Naive B cell (primary cell): ENCODE measurements around the gene CDCP2. TPM values are rescaled to one million over a fixed set of nuclear protein-coding genes. Genes with fewer than 3 reads are reported as not detected.

ENCODE experiments used
- ATAC-seq, 2 donors: fragments of 150-1000 bp; cut with Tn5 transposase; 2 replicates each; pipeline ENCODE4 v1.10.0; 2021; ENCODE audit warnings: low read depth in 2 of 2, mild to moderate bottlenecking in 2 of 2, moderate library complexity in 2 of 2
- DNase-seq: peaks from one replicate; pipeline ENCODE4 v3.0.0; 2022
- H3K27ac Mint-ChIP-seq, 6 donors: one replicate each; pipeline ENCODE4 v1.8.0; 2020 to 2022; ENCODE audit warnings: mild to moderate bottlenecking in 6 of 6, mixed read lengths in 6 of 6, moderate library complexity in 5 of 6, inconsistent platforms in 2 of 6
- H3K27me3 Mint-ChIP-seq, 3 donors: one replicate each; pipeline ENCODE4 v1.8.0; 2021 to 2022; ENCODE audit warnings: mixed read lengths in 3 of 3, mild to moderate bottlenecking in 1 of 3
- H3K36me3 Mint-ChIP-seq, 2 donors: one replicate each; pipeline ENCODE4 v1.8.0; 2020 to 2022; ENCODE audit warnings: mixed read lengths in 2 of 2, inconsistent platforms in 1 of 2, mild to moderate bottlenecking in 1 of 2
- H3K4me1 Mint-ChIP-seq, 3 donors: one replicate each; pipeline ENCODE4 v1.8.0; 2020 to 2022; ENCODE audit warnings: mixed read lengths in 3 of 3, inconsistent platforms in 1 of 3, mild to moderate bottlenecking in 1 of 3, moderate library complexity in 1 of 3
- H3K4me3 Mint-ChIP-seq, 8 donors: one replicate each; pipeline ENCODE4 v1.8.0; 2020 to 2022; ENCODE audit warnings: mild to moderate bottlenecking in 8 of 8, mixed read lengths in 8 of 8, moderate library complexity in 8 of 8, inconsistent platforms in 2 of 8
- H3K9me3 Mint-ChIP-seq, 7 donors: one replicate each; pipeline ENCODE4 v1.8.0; 2020 to 2022; ENCODE audit warnings: mixed read lengths in 7 of 7, mild to moderate bottlenecking in 5 of 7, inconsistent platforms in 2 of 7, moderate library complexity in 1 of 7
- polyA plus RNA-seq, 6 donors: library from polyadenylated mRNA; unstranded; fragments of 300-500 nt; fragmentation: Illumina TruSeq; gene quantifications; one replicate each; pipeline ENCODE4 v1.2.3, GENCODE V29; 2021; ENCODE audit warnings: low read depth in 6 of 6

Gene CDCP2
- not detected for polyA plus RNA-seq

- H3K4me3 Mint-ChIP-seq = no peak within 1 kb of the TSS
- no peak for DNase-seq
- H3K27me3 Mint-ChIP-seq = no peaks in the 10 kb centered on the region
- H3K9me3 Mint-ChIP-seq = no peaks in the 10 kb centered on the region
- no peak for ATAC-seq
- no peaks in the 10 kb centered on the region for H3K36me3 Mint-ChIP-seq
- no peaks in the 10 kb centered on the region for H3K4me1 Mint-ChIP-seq
- peak within 1 kb of the TSS in 2 of 6 donors; percentile 37 to 61 for H3K27ac Mint-ChIP-seq
Measured at GRCh38 chr1:54152696-54153095, at the start of gene CDCP2. TSS of gene CDCP2 (minus strand) at chr1:54153000. CDS start at chr1:54152922, 78 bp downstream.

GRCh38 chr1:54200519-54200997 is 47.8 kb upstream of the CDCP2 start:
- no peaks in the 10 kb centered on the region for H3K9me3 Mint-ChIP-seq
- H3K27ac Mint-ChIP-seq = peak overlapping the region in 5 of 6 donors; percentile 85 to 96 (median 93)
- ATAC-seq (peak in 1 of 2 donors; percentile 2), DNase-seq (no peak)
- peaks cover 6 to 9% of the 10 kb centered on the region in 2 donors for H3K36me3 Mint-ChIP-seq
- H3K4me1 Mint-ChIP-seq = peaks cover 30 to 37% (median 35%) of the 10 kb centered on the region in 3 donors
- no peaks in the 10 kb centered on the region for H3K27me3 Mint-ChIP-seq
- peak overlapping the region; percentile 90 to 98 (median 96) for H3K4me3 Mint-ChIP-seq

- H3K27me3 Mint-ChIP-seq = no peaks in the 10 kb centered on the region
- DNase-seq = peak; percentile 90
- peaks cover 0 to 4% of the 10 kb centered on the region in 2 donors for H3K36me3 Mint-ChIP-seq
- ATAC-seq = peak; percentile 97 to 98
- H3K27ac Mint-ChIP-seq = peak within 1 kb of the TSS; percentile 84 to 96 (median 90)
- H3K9me3 Mint-ChIP-seq = no peaks in the 10 kb centered on the region
- H3K4me1 Mint-ChIP-seq = peaks cover 30 to 36% (median 35%) of the 10 kb centered on the region in 3 donors
- peak within 1 kb of the TSS; percentile 90 to 98 (median 96) for H3K4me3 Mint-ChIP-seq
Measured at GRCh38 chr1:54199765-54200518, 47.1 kb upstream of the CDCP2 start, which contains the start of the genes CYB5RL and MRPL37. TSS of gene CYB5RL (minus strand) at chr1:54200030. CDS start at chr1:54195616, 4,414 bp downstream. TSS of gene MRPL37 (plus strand) at chr1:54200167. CDS start at chr1:54200244, 77 bp downstream.

- Mint-ChIP-seq H3K4me1 (peaks cover 30 to 36% (median 35%) of the 10 kb centered on the region in 3 donors), H3K9me3 (no peaks in the 10 kb centered on the region), H3K4me3 (peak overlapping the region; percentile 90 to 98 (median 96)), H3K36me3 (peaks cover 0 to 4% of the 10 kb centered on the region in 2 donors), H3K27ac (peak overlapping the region; percentile 84 to 96 (median 90)), H3K27me3 (no peaks in the 10 kb centered on the region)
- DNase-seq (no peak), ATAC-seq (no peak)
Measured at GRCh38 chr1:54199151-54199764, 46.5 kb upstream of the CDCP2 start.

- no peak overlapping the region for H3K27ac Mint-ChIP-seq
- no peaks in the 10 kb centered on the region for H3K9me3 Mint-ChIP-seq
- ATAC-seq (no peak), DNase-seq (no peak)
- no peak overlapping the region for H3K4me3 Mint-ChIP-seq
- no peaks in the 10 kb centered on the region for H3K4me1 Mint-ChIP-seq
- peaks cover 16 to 26% of the 10 kb centered on the region in 2 donors for H3K36me3 Mint-ChIP-seq
- H3K27me3 Mint-ChIP-seq = no peaks in the 10 kb centered on the region
Measured at GRCh38 chr1:54193453-54193852, 40.7 kb upstream of the CDCP2 start.

GRCh38 chr1:54191525-54191924 is 38.7 kb upstream of the CDCP2 start:
- no peaks in the 10 kb centered on the region for H3K9me3 Mint-ChIP-seq
- peaks cover 16 to 34% of the 10 kb centered on the region in 2 donors for H3K36me3 Mint-ChIP-seq
- no peaks in the 10 kb centered on the region for H3K27me3 Mint-ChIP-seq
- DNase-seq = no peak
- H3K4me1 Mint-ChIP-seq = no peaks in the 10 kb centered on the region
- no peak overlapping the region for H3K27ac Mint-ChIP-seq
- no peak overlapping the region for H3K4me3 Mint-ChIP-seq
- no peak for ATAC-seq

- no peak overlapping the region for H3K27ac Mint-ChIP-seq
- H3K4me1 Mint-ChIP-seq = no peaks in the 10 kb centered on the region
- H3K36me3 Mint-ChIP-seq = peaks cover 17 to 40% of the 10 kb centered on the region in 2 donors
- H3K4me3 Mint-ChIP-seq = no peak overlapping the region
- no peaks in the 10 kb centered on the region for H3K9me3 Mint-ChIP-seq
- no peak for DNase-seq
- H3K27me3 Mint-ChIP-seq = no peaks in the 10 kb centered on the region
- ATAC-seq = no peak
Measured at GRCh38 chr1:54190526-54190925, 37.7 kb upstream of the CDCP2 start.

- Mint-ChIP-seq H3K4me1 (no peaks in the 10 kb centered on the region), H3K36me3 (peaks cover 20 to 46% of the 10 kb centered on the region in 2 donors), H3K9me3 (no peaks in the 10 kb centered on the region), H3K27me3 (no peaks in the 10 kb centered on the region), H3K4me3 (no peak overlapping the region), H3K27ac (no peak overlapping the region)
- no peak for ATAC-seq
- no peak for DNase-seq
Measured at GRCh38 chr1:54188291-54188690, 35.5 kb upstream of the CDCP2 start.

GRCh38 chr1:54186056-54186455 is 33.3 kb upstream of the CDCP2 start:
- no peak overlapping the region for H3K4me3 Mint-ChIP-seq
- no peak overlapping the region for H3K27ac Mint-ChIP-seq
- peaks cover 12 to 37% of the 10 kb centered on the region in 2 donors for H3K36me3 Mint-ChIP-seq
- no peaks in the 10 kb centered on the region for H3K27me3 Mint-ChIP-seq
- no peak for ATAC-seq
- no peaks in the 10 kb centered on the region for H3K9me3 Mint-ChIP-seq
- no peak for DNase-seq
- H3K4me1 Mint-ChIP-seq = no peaks in the 10 kb centered on the region

- H3K4me1 Mint-ChIP-seq = no peaks in the 10 kb centered on the region
- peak overlapping the region in 1 of 8 donors; percentile 28 for H3K4me3 Mint-ChIP-seq
- H3K9me3 Mint-ChIP-seq = no peaks in the 10 kb centered on the region
- ATAC-seq (no peak), DNase-seq (no peak)
- H3K27me3 Mint-ChIP-seq = no peaks in the 10 kb centered on the region
- peak overlapping the region in 1 of 6 donors; percentile 2 for H3K27ac Mint-ChIP-seq
- H3K36me3 Mint-ChIP-seq = peaks cover 7 to 17% of the 10 kb centered on the region in 2 donors
Measured at GRCh38 chr1:54180701-54181360, 28.0 kb upstream of the CDCP2 start.

- Mint-ChIP-seq H3K36me3 (peaks cover 0 to 6% of the 10 kb centered on the region in 2 donors), H3K27me3 (no peaks in the 10 kb centered on the region), H3K27ac (no peak overlapping the region), H3K4me1 (no peaks in the 10 kb centered on the region), H3K9me3 (no peaks in the 10 kb centered on the region), H3K4me3 (no peak overlapping the region)
- DNase-seq (no peak), ATAC-seq (no peak)
Measured at GRCh38 chr1:54178296-54179070, 25.7 kb upstream of the CDCP2 start.

- DNase-seq = no peak
- Mint-ChIP-seq H3K4me1 (no peaks in the 10 kb centered on the region), H3K27me3 (no peaks in the 10 kb centered on the region), H3K36me3 (peaks cover 0 to 6% of the 10 kb centered on the region in 2 donors), H3K27ac (no peak overlapping the region), H3K4me3 (no peak overlapping the region), H3K9me3 (no peaks in the 10 kb centered on the region)
- no peak for ATAC-seq
Measured at GRCh38 chr1:54177726-54178125, 24.9 kb upstream of the CDCP2 start.
